RPMI8226 (cell line): ENCODE results near the gene PODN.

Source experiments
- DNase-seq: peaks from one replicate; pipeline ENCODE4 v3.0.0-alpha.2; 2015

PODN gene

GRCh38 chr1:53091841-53092645 is 30.0 kb downstream of the PODN start:
- DNase-seq: no peak

GRCh38 chr1:53092659-53093450 is 30.8 kb downstream of the PODN start:
- no peak for DNase-seq

- DNase-seq: no peak
These were observed 31.4 kb downstream of the PODN start for GRCh38 chr1:53093451-53093754.

DNA sequence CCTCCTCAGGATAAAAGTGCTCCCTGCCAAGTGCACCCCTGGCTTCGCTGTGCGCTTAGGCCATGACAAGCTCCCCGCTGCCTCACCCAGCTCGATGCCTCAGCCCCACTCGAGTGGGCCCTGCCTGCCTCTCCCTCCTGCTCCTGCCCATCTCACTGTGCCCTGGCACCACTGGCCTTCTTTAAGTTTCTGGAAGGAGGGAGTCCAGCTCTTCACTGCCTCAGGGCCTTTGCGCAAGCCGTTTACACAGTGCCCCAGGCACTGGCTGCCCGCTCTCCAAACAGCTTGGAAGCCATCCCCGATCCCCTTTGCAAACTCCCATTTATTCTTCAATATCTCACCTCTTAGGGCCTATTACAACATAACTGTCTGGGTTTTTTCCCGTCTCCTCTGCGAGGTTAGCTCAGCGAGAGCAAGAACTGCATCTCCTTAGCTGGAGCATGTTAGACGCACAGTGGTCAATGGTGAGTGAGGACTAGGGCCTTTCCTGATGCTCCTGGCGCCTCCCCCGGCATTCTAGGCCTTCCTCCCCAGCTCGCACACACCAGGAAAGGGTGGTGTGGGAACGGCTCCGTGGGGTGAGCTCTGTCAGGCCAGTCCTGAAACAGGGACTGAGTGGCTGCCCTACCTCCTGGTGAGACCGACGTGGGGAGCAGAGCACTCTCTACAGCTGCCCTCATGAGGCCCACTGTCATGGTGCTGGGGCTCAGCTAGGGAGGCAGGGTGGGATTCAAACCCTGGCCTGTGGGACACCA is 31.9 kb downstream of the PODN start:
- no peak for DNase-seq

- DNase-seq: no peak
These were observed 32.5 kb downstream of the PODN start for GRCh38 chr1:53094533-53094919.

DNA sequence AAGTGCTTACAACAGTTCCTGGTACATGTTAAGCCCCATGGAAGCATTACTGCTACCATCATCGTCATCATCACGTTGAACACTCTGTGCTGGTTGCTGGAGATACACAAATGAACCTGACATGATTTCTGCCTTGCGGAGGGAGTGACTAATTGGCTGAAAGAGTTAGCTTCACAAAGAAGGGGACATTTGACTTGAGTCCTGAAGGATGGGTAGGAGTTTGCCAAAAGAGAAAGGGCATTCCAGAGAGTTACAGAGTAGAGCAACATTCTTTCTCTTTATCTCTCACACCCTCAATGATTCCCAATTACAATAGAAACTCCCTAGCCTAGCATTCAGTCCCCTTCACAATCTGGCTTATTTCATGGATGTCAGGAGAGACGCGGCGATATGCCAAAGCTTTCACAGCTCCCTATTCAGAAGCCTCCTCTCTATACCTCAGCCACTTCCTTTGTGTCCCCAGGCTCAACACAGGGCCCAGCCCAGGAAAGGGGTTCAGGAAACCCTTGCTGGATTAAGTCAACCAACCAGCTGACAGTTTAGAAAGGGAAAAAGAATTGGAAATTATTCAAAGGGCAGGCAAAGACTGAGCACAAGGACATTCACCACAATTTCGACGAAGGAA is 42.4 kb downstream of the PODN start:
- no peak for DNase-seq

DNA sequence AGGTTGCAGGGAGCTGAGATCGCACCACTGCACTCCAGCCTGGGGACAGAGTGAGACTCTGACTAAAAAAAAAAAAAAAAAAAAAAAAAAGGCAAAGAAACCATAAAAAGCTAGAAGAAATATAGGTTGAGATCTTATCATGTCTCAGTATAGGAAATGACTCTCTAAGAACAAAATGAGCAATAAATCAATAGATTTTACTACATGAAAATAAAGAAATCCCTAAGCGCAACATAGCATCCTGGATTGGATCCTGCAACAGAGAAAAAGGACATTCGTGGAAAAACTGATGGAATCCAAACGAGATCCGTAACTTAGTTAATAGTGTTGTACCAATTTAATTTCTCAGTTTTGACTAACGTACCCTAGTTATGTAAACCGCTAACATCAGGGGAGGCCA is 45.1 kb downstream of the PODN start:
- no peak for DNase-seq

DNA sequence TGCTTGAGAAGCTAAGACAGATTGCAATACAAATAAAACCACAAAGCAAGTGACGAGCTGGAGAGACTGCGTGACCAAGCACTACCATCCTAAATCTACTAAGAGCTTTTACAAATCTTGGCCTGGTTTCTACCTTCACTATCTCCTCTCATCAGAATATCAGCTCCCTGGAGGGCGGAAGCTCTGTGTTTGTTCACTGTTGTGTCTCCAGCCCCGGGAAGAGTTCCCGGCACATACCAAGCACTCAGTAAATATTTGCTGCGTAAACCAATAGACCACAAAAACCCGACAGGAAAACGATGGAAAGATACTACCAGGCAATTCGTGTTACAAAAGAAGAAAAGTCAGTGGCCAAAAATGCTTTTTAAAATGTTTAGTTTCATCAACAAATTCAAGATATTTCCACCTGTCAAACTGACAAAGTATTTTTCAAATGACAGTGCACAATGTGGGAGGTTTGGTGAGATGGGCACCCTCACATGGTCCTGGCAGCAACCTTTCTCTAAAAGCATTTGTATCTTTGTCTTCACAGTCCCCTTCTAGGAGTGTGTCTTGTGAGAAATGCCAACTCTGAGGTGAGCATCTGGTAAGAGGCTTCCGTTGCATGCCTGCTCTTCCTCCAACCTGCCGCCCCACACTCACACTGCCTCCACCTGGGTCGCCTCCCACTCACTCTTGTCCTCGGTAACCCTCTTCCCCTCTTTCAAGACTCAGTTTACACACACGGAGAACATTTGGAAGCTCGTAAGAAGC is 45.7 kb downstream of the PODN start:
- DNase-seq: no peak

- DNase-seq: no peak
These were observed 46.9 kb downstream of the PODN start for GRCh38 chr1:53108646-53109580.

DNA sequence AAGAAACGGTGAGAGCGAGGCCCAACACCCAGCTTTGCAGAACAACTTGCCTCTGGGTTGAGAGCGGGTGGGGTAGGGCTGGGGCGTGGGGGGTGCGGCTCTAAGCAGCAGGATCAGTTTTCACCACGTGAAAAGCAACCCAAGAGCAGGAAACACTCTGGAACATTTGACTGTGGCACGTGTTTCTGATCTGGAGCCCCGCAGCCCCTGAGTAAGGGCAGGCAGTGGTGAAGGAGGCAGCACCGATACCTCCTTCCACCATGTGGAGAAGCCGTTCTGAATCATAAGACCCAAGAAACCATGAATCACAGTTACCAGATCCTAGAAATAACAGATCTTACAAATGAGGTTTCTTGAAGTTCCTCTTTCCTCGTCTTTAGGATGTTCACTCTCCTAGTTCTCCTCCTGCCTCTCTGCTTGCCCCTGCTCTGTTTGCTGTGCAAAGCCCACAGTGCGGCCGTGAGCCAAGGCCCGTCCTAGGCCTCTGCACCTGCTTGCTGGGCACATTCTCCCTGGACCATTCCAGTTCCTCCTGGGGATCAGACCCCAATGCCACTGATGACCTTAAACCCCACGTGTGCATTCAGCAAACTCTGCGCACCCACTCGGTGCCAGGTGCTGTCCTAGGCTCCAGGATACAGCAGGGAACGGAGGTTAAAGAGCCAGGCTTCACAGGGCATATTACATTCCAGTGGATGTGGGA is 48.5 kb downstream of the PODN start:
- no peak for DNase-seq

- no peak for DNase-seq
These were observed 49.1 kb downstream of the PODN start for GRCh38 chr1:53111073-53111556.

GRCh38 chr1:53111693-53112092 is 49.7 kb downstream of the PODN start:
- no peak for DNase-seq

GRCh38 chr1:53112271-53112774 is 50.3 kb downstream of the PODN start:
- no peak for DNase-seq

- DNase-seq: no peak
These were observed 50.8 kb downstream of the PODN start for GRCh38 chr1:53112861-53113260.

- no peak for DNase-seq
These were observed 52.1 kb downstream of the PODN start for GRCh38 chr1:53114090-53114489.

- no peak for DNase-seq
These were observed 52.8 kb downstream of the PODN start for GRCh38 chr1:53114581-53115400.

GRCh38 chr1:53115403-53116306 is 53.6 kb downstream of the PODN start:
- no peak for DNase-seq

DNA sequence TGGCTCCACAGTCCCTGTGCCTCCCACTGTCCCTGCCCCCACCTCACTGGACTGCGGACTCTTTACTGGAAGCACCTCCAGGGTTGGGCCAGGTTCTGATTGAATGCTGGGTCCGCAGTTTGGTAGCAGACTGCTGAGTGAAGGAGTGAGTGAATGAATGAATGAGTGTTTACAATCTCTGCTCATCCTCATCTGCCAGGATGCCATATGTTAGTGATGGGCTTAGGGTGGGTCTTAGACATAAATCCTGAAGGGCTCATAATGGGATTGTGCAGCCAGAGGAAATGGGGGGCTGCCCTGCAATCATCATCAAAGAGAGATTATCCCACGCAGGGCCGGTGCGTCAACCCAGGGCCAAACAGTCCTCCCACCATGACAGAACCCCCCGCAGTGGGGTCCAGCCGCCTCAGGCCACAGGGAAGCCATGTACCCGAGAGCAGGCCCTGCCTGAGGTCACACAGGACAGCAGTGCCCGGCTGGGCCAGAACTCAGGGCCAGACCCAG is 54.3 kb downstream of the PODN start:
- no peak for DNase-seq
